A549 (cell line): ENCODE results near the gene SYTL2. TPM values are rescaled to one million over a fixed set of nuclear protein-coding genes. Genes with fewer than 3 reads are reported as not detected.

Experiments
- ATAC-seq, 2 experiments: fragments of 200-7000 bp in 1 of 2; fragments of >200 bp in 1 of 2; cut with Nextera tagmentation in 1 of 2; cut with Tn5 transposase in 1 of 2; 3 replicates each; pipeline versions ENCODE4 v1.8.0 to v1.9.1; 2018 to 2020; ENCODE audit warnings: mild to moderate bottlenecking in 1 of 2, moderate library complexity in 1 of 2
- CTCF ChIA-PET: fragments of 300-600 bp; sonication (Branson Sonifier 250); formaldehyde crosslinking; extraction: SDS; loops from one replicate; lab custom pipeline; 2021; ENCODE audit warnings: antibody characterized with exemption, inconsistent platforms; lab: Yijun Ruan, JAX
- POLR2A ChIA-PET: fragments of 350-600 bp; formaldehyde crosslinking; extraction: SDS; loops from one replicate; lab custom pipeline; 2021; ENCODE audit warnings: antibody characterized with exemption, inconsistent platforms; lab: Yijun Ruan, JAX
- DNase-seq, 2 experiments: peaks; one replicate each; pipeline versions ENCODE4 v3.0.0 to v3.0.0-alpha.2; 2011 to 2016; ENCODE audit warnings: low read depth in 1 of 2, low spot score in 1 of 2
- FAIRE-seq: peaks from 2 replicates; lab custom pipeline; 2011; peaks lifted over from hg19 to GRCh38; lab: Jason Lieb, UNC
- H3K27ac ChIP-seq, 2 experiments: fragments of >200 bp; sonication (Bioruptor Twin); formaldehyde crosslinking; 3 replicates each; pipeline ENCODE4 v1.5.1; 2016 to 2017
- H3K4me1 ChIP-seq: fragments of >200 bp; sonication (Bioruptor Twin); formaldehyde crosslinking; 3 replicates; pipeline ENCODE4 v1.6.1; 2016
- H3K4me2 ChIP-seq: fragments of >200 bp; sonication (Bioruptor Twin); formaldehyde crosslinking; 3 replicates; pipeline ENCODE4 v1.6.1; 2016
- H3K4me3 ChIP-seq: fragments of >200 bp; sonication (Bioruptor Twin); formaldehyde crosslinking; 3 replicates; pipeline ENCODE4 v1.5.1; 2016
- H3K9me3 ChIP-seq: fragments of >200 bp; sonication (Bioruptor Twin); formaldehyde crosslinking; 3 replicates; pipeline ENCODE4 v1.6.1; 2016
- BHLHE40 ChIP-seq: IDR thresholded peaks from 2 replicates; pipeline ENCODE4 v1.6.1; 2012; ENCODE audit warnings: low read depth, low read length, inconsistent platforms
- CEBPB ChIP-seq, 2 experiments: fragments of >200 bp in 1 of 2; sonication (Bioruptor Twin) in 1 of 2; formaldehyde crosslinking in 1 of 2; IDR thresholded peaks; 2 replicates each; pipeline ENCODE4 v1.6.1; 2012 to 2016
- CHD2 ChIP-seq: fragments of 150-350 bp; IDR thresholded peaks from 2 replicates; pipeline ENCODE4 v1.6.1; 2014; ENCODE audit warnings: low read length; ENCODE audit not compliant: partially characterized antibody
- CTCF ChIP-seq: fragments of >200 bp; sonication (Bioruptor Twin); formaldehyde crosslinking; IDR thresholded peaks from 3 replicates; pipeline ENCODE4 v1.5.1; 2016
- EHMT2 ChIP-seq: fragments of 200-600 bp; sonication (generic); IDR thresholded peaks from 2 replicates; pipeline ENCODE4 v1.6.1; 2016; ENCODE audit warnings: antibody characterized with exemption, low read depth, mild to moderate bottlenecking, moderate library complexity
- FOSB ChIP-seq: fragments of 250-450 bp; sonication (Bioruptor Pico); IDR thresholded peaks from 2 replicates; pipeline ENCODE4 v1.5.0; 2020; ENCODE audit warnings: mild to moderate bottlenecking, moderate library complexity
- FOSL2 ChIP-seq, 2 experiments: fragments of 450-650 bp in 1 of 2; fragments of >200 bp in 1 of 2; sonication (Bioruptor Twin) in 1 of 2; formaldehyde crosslinking; IDR thresholded peaks; 2 replicates each; pipeline versions ENCODE4 v1.5.0 to v1.6.1; 2016 to 2020; ENCODE audit warnings: mild to moderate bottlenecking in 1 of 2, moderate library complexity in 1 of 2
- GATA3 ChIP-seq: IDR thresholded peaks from 2 replicates; pipeline ENCODE4 v1.6.1; 2012; ENCODE audit warnings: borderline replicate concordance
- HMGXB4 ChIP-seq: fragments of 250-450 bp; sonication (Bioruptor Pico); IDR thresholded peaks from 2 replicates; pipeline ENCODE4 v1.5.0; 2021; ENCODE audit warnings: mild to moderate bottlenecking, moderate library complexity, borderline replicate concordance
- HOXA7 ChIP-seq: fragments of 250-450 bp; sonication (Bioruptor Pico); IDR thresholded peaks from 2 replicates; pipeline ENCODE4 v1.5.0; 2020; ENCODE audit warnings: mild to moderate bottlenecking, moderate library complexity
- HOXB5 ChIP-seq: fragments of 250-450 bp; sonication (Bioruptor Pico); IDR thresholded peaks from 2 replicates; pipeline ENCODE4 v1.5.0; 2020; ENCODE audit warnings: mild to moderate bottlenecking, moderate library complexity
- JUN ChIP-seq, 2 experiments: fragments of >200 bp; sonication (Bioruptor Twin); formaldehyde crosslinking; IDR thresholded peaks; 2 replicates in 1 of 2; 3 replicates in 1 of 2; pipeline ENCODE4 v1.6.1; 2016 to 2017
- MYC ChIP-seq: IDR thresholded peaks from 2 replicates; pipeline ENCODE4 v1.6.1; 2012; ENCODE audit warnings: mild to moderate bottlenecking, inconsistent platforms, low read length, improper control_type of control experiment, borderline replicate concordance
- NFE2L2 ChIP-seq: fragments of 150-350 bp; conservative IDR thresholded peaks from 2 replicates; pipeline ENCODE4 v1.6.1; 2014; ENCODE audit warnings: low read length
- NPAS2 ChIP-seq: fragments of 250-450 bp; sonication (Bioruptor Pico); IDR thresholded peaks from 2 replicates; pipeline ENCODE4 v1.8.0; 2022; ENCODE audit warnings: mild to moderate bottlenecking, moderate library complexity, borderline replicate concordance
- POLR2AphosphoS2 ChIP-seq: conservative IDR thresholded peaks from 2 replicates; pipeline ENCODE4 v1.6.1; 2012; ENCODE audit warnings: low read length, improper control_type of control experiment, inconsistent platforms
- RARB ChIP-seq: fragments of 250-450 bp; sonication (Bioruptor Pico); IDR thresholded peaks from 2 replicates; pipeline ENCODE4 v1.8.0; 2021; ENCODE audit warnings: mild to moderate bottlenecking, moderate library complexity
- RCOR1 ChIP-seq: fragments of 150-350 bp; IDR thresholded peaks from 2 replicates; pipeline ENCODE4 v1.6.1; 2014; ENCODE audit warnings: antibody characterized with exemption, low read length, low read depth
- RNF2 ChIP-seq: fragments of 200-600 bp; sonication (generic); IDR thresholded peaks from 2 replicates; pipeline ENCODE4 v1.6.1; 2016; ENCODE audit warnings: low read depth, mild to moderate bottlenecking, antibody characterized with exemption, moderate library complexity, borderline replicate concordance
- ZSCAN20 ChIP-seq: fragments of 250-450 bp; sonication (Bioruptor Pico); IDR thresholded peaks from 2 replicates; pipeline ENCODE4 v1.8.0; 2022; ENCODE audit warnings: mild to moderate bottlenecking, moderate library complexity
- WGBS: methylation state at CpG from one replicate; pipeline ENCODE4 v1.1.6; 2017; ENCODE audit errors: missing lambda C conversion rate; 5-methylcytosine and 5-hydroxymethylcytosine counted together
- polyA plus RNA-seq, 4 experiments: library from polyadenylated mRNA; depleted of rRNA in 3 of 4; stranded (reverse); fragments of >200 nt; fragmentation: RNase III in 1 of 4; extraction: RNeasy Plus Mini Kit Qiagen cat#74134 plus additional on column Dnase treatment in 1 of 4; gene quantifications; 2 replicates in 3 of 4; 3 replicates in 1 of 4; pipeline ENCODE4 v1.2.3, GENCODE V29; 2011 to 2017
- TF ChIP-seq, protein P1 (sequence below): fragments of 450-650 bp; IDR thresholded peaks from 2 replicates; pipeline ENCODE4 v1.6.1; 2014; ENCODE audit warnings: antibody characterized with exemption

SYTL2 gene
- polyA plus RNA-seq, 2 of the 4 experiments (the other 2 are of a cell fraction): 11.6 to 34.2 TPM

DNA sequence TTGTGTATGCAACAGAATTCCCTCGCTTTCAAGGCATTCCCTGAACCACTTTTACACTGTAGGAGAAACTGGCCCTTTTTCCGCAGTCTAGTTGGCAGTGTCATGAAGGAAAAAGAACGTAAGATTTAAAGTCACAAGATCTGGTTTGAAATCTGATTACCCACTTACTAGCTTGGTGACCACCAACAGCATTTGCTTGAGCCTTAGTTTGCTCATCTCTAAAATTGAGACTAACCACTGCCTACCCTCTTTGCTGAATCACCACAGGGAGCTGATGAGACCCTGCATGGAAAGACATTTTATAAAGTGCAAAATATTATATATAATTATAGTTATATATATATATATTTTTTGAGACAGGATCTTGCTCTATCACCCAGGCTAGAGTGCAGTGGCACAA is 39.4 kb downstream of the SYTL2 start:
- 92% methylated on average over 3 of the region's 3 CpGs for WGBS
- POLR2A ChIA-PET: no interaction called here
- CTCF ChIA-PET: interaction anchor here (0.7 kb wide), 1 partner anchor 10 kb away, joined by 3 read pairs; no protein-coding TSS in a partner anchor
- Histone ChIP-seq H3K4me2 (no peak overlapping the region), H3K9me3 (no peaks in the 10 kb centered on the region), H3K4me1 (no peaks in the 10 kb centered on the region), H3K27ac (no peak overlapping the region), H3K4me3 (no peak overlapping the region)
- FAIRE-seq: no peak
- TF ChIP-seq HOXB5 (CRISPR knock-in tag) (no peak), BHLHE40 (no peak), RCOR1 (no peak), FOSL2 (IDR thresholded peaks at IDR 0.05) (no peak), FOSL2 (CRISPR knock-in tag; IDR thresholded peaks at IDR 0.05) (no peak), HMGXB4 (no peak), POLR2AphosphoS2 (no peak), RNF2 (no peak), CEBPB (IDR thresholded peaks at IDR 0.05) (no peak), RARB (no peak)
- TF ChIP-seq, protein P1, sequence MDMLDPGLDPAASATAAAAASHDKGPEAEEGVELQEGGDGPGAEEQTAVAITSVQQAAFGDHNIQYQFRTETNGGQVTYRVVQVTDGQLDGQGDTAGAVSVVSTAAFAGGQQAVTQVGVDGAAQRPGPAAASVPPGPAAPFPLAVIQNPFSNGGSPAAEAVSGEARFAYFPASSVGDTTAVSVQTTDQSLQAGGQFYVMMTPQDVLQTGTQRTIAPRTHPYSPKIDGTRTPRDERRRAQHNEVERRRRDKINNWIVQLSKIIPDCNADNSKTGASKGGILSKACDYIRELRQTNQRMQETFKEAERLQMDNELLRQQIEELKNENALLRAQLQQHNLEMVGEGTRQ: no peak
- no peak for DNase-seq
- no peak for ATAC-seq

DNA sequence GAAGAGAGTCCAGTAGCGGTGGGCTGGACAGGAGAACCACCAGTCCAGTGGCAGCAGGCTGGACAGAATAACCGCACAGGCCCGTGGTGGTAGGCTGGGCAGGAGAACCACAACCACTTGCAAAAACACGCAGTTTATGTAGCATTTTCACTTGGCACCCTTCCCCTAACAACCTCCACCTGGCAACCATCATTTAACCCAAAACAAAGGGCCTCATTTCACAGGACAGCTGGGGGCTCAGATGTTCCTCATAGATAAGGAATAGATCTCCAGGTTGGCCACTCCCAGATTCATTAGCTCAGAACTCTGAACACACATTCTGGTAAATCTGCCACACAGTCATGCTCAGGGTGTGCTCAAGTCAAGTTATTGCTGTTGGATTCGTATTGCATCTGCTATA is 41.2 kb downstream of the SYTL2 start:
- Histone ChIP-seq H3K27ac (no peak overlapping the region), H3K4me3 (no peak overlapping the region), H3K4me1 (no peaks in the 10 kb centered on the region), H3K9me3 (no peaks in the 10 kb centered on the region), H3K4me2 (no peak overlapping the region)
- ATAC-seq (no peak), DNase-seq (no peak), FAIRE-seq (no peak)
- ChIA-PET CTCF (no interaction called here), POLR2A (no interaction called here)
- 76% methylated on average over 5 of the region's 5 CpGs for whole genome bisulfite sequencing
- TF ChIP-seq MYC: no peak
- TF ChIP-seq NPAS2: no peak
- no peak for TF ChIP-seq GATA3

DNA sequence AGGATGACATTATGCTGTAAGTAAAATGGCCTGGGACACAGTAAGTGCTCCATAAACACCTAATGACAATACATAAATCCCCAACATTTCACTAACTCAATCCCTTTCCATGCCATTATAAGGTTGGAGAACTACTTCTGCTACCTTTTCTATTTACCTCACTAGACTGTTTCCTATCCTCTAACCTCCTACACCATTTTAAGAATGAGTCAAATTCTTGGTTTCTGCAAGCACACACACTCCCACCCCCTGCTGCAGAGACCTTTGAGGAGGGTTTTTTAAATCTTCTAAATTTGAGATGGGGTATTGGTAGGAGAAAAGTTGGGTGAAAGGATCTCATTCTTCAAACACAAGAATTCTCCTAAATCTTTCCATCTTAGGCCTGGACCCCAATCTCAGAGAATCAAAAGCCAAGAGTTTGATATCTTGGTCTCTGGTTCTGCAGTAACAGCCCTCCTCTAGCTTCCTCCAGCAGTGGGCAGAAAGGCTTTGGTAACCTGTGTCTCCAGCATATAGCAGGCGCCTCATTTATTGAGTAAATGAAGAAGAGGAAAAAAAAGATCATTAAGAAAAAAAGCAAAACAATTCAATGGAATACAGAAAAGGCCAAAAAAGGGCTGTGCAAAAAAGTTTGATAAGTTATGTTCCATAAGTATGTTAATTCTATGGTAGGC is 42.3 kb downstream of the SYTL2 start:
- no peak for ATAC-seq
- H3K4me1 ChIP-seq: no peaks in the 10 kb centered on the region
- no peaks in the 10 kb centered on the region for H3K9me3 ChIP-seq
- POLR2A ChIA-PET: no interaction called here
- no peak for FAIRE-seq
- no peak overlapping the region for H3K4me2 ChIP-seq
- H3K4me3 ChIP-seq: no peak overlapping the region
- CTCF ChIA-PET: no interaction called here
- WGBS: 91% methylated on average over 1 of the region's 1 CpG
- no peak for TF ChIP-seq JUN (IDR thresholded peaks at IDR 0.05)
- no peak for TF ChIP-seq NFE2L2
- no peak overlapping the region for H3K27ac ChIP-seq
- DNase-seq: no peak

- WGBS: 93% methylated on average over 2 of the region's 2 CpGs
- H3K9me3 ChIP-seq: no peaks in the 10 kb centered on the region
- 0 out of 3 replicates have a peak, but pooled peaks cover under 1% of the 10 kb centered on the region for H3K4me1 ChIP-seq
- POLR2A ChIA-PET: no interaction called here
- TF ChIP-seq ZSCAN20 (CRISPR knock-in tag): no peak
- TF ChIP-seq CTCF: no peak
- no peak for TF ChIP-seq EHMT2
- TF ChIP-seq CHD2: no peak
- TF ChIP-seq RCOR1: no peak
- no peak for TF ChIP-seq MYC
- TF ChIP-seq HOXA7 (CRISPR knock-in tag): no peak
- no peak for TF ChIP-seq FOSB
- TF ChIP-seq, all 56 proteins: peak for 0
- DNase-seq (no peak), ATAC-seq (no peak), FAIRE-seq (no peak)
- H3K4me2 ChIP-seq: no peak overlapping the region
- no peak overlapping the region for H3K27ac ChIP-seq
- CTCF ChIA-PET: interaction anchor here (1.9 kb wide), 1 partner anchor 59 kb away, joined by 4 read pairs; no protein-coding TSS in a partner anchor
- H3K4me3 ChIP-seq: no peak overlapping the region
Observed at GRCh38 chr11:85767246-85767945, 43.5 kb downstream of the SYTL2 start.
